NB4 (cell line): Measurements from ENCODE around the gene LEMD1.
A peak's percentile ranks its signal among the peaks of the same experiment; 100 is the strongest.

Source experiments
- MYC ChIP-seq: IDR thresholded peaks from 2 replicates; pipeline ENCODE4 v1.6.1; 2011; ENCODE audit warnings: low read depth, low read length
- POLR2A ChIP-seq: IDR thresholded peaks from 2 replicates; pipeline ENCODE4 v1.6.1; 2011; ENCODE audit warnings: mild to moderate bottlenecking; ENCODE audit not compliant: insufficient read length; ENCODE audit errors: extremely low read depth
- TF ChIP-seq, protein P1 (sequence below): IDR thresholded peaks from one replicate; pipeline ENCODE4 v1.5.1; 2012; ENCODE audit warnings: low read depth, low read length

- TF ChIP-seq, protein P1, sequence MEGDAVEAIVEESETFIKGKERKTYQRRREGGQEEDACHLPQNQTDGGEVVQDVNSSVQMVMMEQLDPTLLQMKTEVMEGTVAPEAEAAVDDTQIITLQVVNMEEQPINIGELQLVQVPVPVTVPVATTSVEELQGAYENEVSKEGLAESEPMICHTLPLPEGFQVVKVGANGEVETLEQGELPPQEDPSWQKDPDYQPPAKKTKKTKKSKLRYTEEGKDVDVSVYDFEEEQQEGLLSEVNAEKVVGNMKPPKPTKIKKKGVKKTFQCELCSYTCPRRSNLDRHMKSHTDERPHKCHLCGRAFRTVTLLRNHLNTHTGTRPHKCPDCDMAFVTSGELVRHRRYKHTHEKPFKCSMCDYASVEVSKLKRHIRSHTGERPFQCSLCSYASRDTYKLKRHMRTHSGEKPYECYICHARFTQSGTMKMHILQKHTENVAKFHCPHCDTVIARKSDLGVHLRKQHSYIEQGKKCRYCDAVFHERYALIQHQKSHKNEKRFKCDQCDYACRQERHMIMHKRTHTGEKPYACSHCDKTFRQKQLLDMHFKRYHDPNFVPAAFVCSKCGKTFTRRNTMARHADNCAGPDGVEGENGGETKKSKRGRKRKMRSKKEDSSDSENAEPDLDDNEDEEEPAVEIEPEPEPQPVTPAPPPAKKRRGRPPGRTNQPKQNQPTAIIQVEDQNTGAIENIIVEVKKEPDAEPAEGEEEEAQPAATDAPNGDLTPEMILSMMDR = peak; percentile 81
- TF ChIP-seq POLR2A = no peak
- TF ChIP-seq MYC = no peak
Observed at GRCh38 chr1:205354259-205355074, 67.4 kb downstream of the LEMD1 start.
